ENCODE results near the gene MYO5B.
A peak's percentile ranks its signal among the peaks of the same experiment; 100 is the strongest.

MYO5B gene

GRCh38 chr18:50022985-50023384 is 172.0 kb downstream of the MYO5B start:
- DNase-seq: no peak

GRCh38 chr18:50014606-50015005 is 180.3 kb downstream of the MYO5B start:
- DNase-seq: no peak

GRCh38 chr18:50013363-50014138 is 181.4 kb downstream of the MYO5B start:
- DNase-seq: no peak

- DNase-seq: no peak
These were observed 183.0 kb downstream of the MYO5B start for GRCh38 chr18:50011813-50012435.

GRCh38 chr18:50009773-50010335 is 185.1 kb downstream of the MYO5B start:
- DNase-seq: peak in 12 of 56 donors; percentile 2 to 28 (median 4)

GRCh38 chr18:50008306-50008705 is 186.6 kb downstream of the MYO5B start:
- DNase-seq: no peak

GRCh38 chr18:50006470-50007046 is 188.4 kb downstream of the MYO5B start:
- no peak for DNase-seq

- no peak for DNase-seq
These were observed 190.9 kb downstream of the MYO5B start for GRCh38 chr18:50004013-50004412.

GRCh38 chr18:50002781-50003180 is 192.2 kb downstream of the MYO5B start:
- no peak for DNase-seq

GRCh38 chr18:50000227-50000626 is 194.7 kb downstream of the MYO5B start:
- DNase-seq: no peak

- no peak for DNase-seq
These were observed 195.8 kb downstream of the MYO5B start for GRCh38 chr18:49999128-49999527.

GRCh38 chr18:49997558-49997957 is 197.4 kb downstream of the MYO5B start:
- no peak for DNase-seq

- DNase-seq: no peak
These were observed 200.5 kb downstream of the MYO5B start for GRCh38 chr18:49994410-49994809.

GRCh38 chr18:49993299-49993698 is 201.6 kb downstream of the MYO5B start:
- DNase-seq: no peak

- no peak for DNase-seq
These were observed 206.2 kb downstream of the MYO5B start for GRCh38 chr18:49988733-49989132.

- DNase-seq: peak in 2 of 56 donors; percentile 4 to 9
These were observed 206.8 kb downstream of the MYO5B start for GRCh38 chr18:49988101-49988500.

GRCh38 chr18:49985236-49985635 is 209.7 kb downstream of the MYO5B start:
- DNase-seq: no peak

GRCh38 chr18:49980896-49981295 is 214.1 kb downstream of the MYO5B start:
- DNase-seq: peak in 1 of 56 donors; percentile 10

GRCh38 chr18:49976795-49977560 is 218.0 kb downstream of the MYO5B start:
- DNase-seq: peak in 33 of 56 donors; percentile 2 to 52 (median 15)

GRCh38 chr18:49976001-49976400 is 218.9 kb downstream of the MYO5B start:
- DNase-seq: no peak

- DNase-seq: no peak
These were observed 220.9 kb downstream of the MYO5B start for GRCh38 chr18:49974079-49974478.

- no peak for DNase-seq
These were observed 221.4 kb downstream of the MYO5B start for GRCh38 chr18:49973592-49973991.

All from amygdala (tissue), 56 donors.